Epithelial cell of esophagus (primary cell): ENCODE results near the gene A1CF.

ENCODE experiments used
- DNase-seq: peaks from one replicate; pipeline ENCODE4 v3.0.0; 2010; ENCODE audit warnings: low read depth
- H3K4me3 ChIP-seq: 2 replicates; pipeline ENCODE4 v1.5.1; 2011; ENCODE audit warnings: mild to moderate bottlenecking, low read length, control low read depth
- TF ChIP-seq, protein P1 (sequence below): IDR thresholded peaks from 2 replicates; pipeline ENCODE4 v1.5.1; 2011; ENCODE audit warnings: low read depth, mild to moderate bottlenecking, low read length, control low read depth, inconsistent platforms; ENCODE audit not compliant: insufficient read depth; ENCODE audit errors: missing control alignments

Gene A1CF

DNA sequence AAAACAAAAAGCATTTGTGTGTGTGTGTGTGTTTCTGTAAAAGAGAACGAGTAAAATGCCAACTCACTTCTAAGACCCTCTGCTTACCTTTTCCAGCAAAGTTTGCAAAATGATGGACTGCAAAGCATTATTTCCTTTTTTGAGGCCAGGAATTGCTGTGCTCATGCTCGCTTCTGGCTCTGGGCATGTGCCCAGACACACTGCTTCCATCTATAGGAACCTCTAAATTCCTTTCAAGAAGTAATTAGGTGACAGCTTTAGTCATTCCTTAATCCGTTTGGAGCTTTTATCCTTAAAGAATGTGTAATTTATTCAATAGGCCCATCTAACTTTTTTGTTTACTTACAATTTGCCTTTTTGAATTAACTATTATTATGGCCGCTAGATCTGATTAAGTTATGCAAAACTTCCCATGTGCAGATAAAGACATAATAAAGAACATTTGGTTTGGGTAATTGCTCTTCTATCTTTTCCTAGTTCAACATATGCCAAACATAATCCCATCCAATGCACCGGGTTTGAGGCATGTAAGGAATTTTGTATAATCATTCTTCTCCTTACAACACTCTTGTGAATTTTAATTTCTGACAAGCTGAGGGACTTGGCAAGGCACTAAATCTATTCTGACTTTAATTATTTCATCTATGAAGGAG lies 34.7 kb downstream of the A1CF start:
- no peak overlapping the region for H3K4me3 ChIP-seq
- TF ChIP-seq, protein P1, sequence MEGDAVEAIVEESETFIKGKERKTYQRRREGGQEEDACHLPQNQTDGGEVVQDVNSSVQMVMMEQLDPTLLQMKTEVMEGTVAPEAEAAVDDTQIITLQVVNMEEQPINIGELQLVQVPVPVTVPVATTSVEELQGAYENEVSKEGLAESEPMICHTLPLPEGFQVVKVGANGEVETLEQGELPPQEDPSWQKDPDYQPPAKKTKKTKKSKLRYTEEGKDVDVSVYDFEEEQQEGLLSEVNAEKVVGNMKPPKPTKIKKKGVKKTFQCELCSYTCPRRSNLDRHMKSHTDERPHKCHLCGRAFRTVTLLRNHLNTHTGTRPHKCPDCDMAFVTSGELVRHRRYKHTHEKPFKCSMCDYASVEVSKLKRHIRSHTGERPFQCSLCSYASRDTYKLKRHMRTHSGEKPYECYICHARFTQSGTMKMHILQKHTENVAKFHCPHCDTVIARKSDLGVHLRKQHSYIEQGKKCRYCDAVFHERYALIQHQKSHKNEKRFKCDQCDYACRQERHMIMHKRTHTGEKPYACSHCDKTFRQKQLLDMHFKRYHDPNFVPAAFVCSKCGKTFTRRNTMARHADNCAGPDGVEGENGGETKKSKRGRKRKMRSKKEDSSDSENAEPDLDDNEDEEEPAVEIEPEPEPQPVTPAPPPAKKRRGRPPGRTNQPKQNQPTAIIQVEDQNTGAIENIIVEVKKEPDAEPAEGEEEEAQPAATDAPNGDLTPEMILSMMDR = no peak
- no peak for DNase-seq

- H3K4me3 ChIP-seq = no peak overlapping the region
- TF ChIP-seq, protein P1 = no peak
- peak; percentile 11 for DNase-seq
Measured at GRCh38 chr10:50846753-50847152, 38.7 kb downstream of the A1CF start.

DNA sequence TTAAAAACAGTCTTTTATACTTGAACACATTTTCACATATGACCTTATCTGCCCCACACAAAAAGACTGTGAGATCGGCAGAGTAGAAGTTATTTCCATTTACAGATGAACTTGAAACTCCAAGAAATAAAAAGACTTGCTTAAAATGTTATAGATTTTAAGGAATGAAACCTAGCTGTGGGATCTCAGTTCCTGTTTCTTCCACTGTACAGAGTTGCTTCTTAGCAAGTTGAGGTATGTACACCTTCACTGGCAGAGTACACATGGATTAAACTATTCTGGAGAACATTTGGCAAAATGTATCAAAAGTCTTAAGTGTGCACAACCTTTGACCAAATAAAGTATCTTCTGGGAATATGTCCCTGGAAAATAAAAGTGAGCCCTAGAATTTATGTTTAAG lies 48.3 kb downstream of the A1CF start:
- no peak overlapping the region for H3K4me3 ChIP-seq
- DNase-seq = no peak
- TF ChIP-seq, protein P1 = no peak

- no peak overlapping the region for H3K4me3 ChIP-seq
- no peak for DNase-seq
- TF ChIP-seq, protein P1 = no peak
Measured at GRCh38 chr10:50832171-50832751, 53.2 kb downstream of the A1CF start.

DNA sequence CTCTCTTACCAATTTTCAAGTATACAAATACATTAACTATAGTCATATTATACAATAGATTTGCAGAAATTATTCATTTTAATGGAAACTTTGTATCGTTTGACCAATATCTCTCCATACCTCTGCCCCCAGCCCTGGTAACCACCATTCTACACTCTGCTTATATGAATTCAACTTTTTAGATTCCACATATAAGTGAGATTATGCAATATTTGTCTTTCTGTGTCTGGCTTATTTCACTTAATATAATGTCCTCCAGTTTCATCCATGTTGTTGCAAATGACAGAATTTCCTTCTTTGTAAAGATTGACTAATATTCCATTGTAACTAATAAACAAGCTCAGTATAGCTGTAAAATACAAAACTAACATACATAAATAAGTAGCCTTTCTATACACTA lies 55.4 kb downstream of the A1CF start:
- H3K4me3 ChIP-seq = no peak overlapping the region
- no peak for DNase-seq
- TF ChIP-seq, protein P1 = no peak

DNA sequence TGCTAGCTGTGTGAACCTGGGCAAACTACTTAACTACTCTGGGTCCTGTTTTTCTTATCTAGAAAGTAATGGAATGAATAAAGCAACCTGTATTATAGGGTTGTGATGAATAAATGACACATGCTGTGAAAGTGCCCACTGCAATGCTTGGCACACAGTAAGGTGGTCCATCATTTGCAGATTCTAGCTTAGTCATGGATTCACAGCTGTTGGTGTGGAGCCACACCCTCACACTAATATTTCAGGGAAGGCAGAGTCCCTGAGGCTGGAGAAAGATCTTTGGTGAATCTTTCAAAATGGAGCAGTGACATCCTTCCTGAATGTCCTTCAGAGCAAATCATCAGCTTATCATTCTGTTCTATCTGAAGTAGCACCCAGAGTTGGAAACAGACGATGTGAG lies 60.6 kb downstream of the A1CF start:
- TF ChIP-seq, protein P1 = no peak
- DNase-seq = no peak

GRCh38 chr10:50823789-50824188 lies 61.6 kb downstream of the A1CF start:
- DNase-seq = no peak
- no peak overlapping the region for H3K4me3 ChIP-seq
- TF ChIP-seq, protein P1 = no peak

More for the DNA sequence above, 60.6 kb downstream of the A1CF start:
- no peak overlapping the region for H3K4me3 ChIP-seq
